ENCODE data around the gene MAL. TPM values are rescaled to one million over a fixed set of nuclear protein-coding genes. Genes with fewer than 3 reads are reported as not detected.
A peak's percentile ranks its signal among the peaks of the same experiment; 100 is the strongest.

The MAL gene
- total RNA-seq, 2 experiments from 2014 or later: 50.8 to 52.9 TPM

GRCh38 chr2:95018301-95018700 is 7.2 kb upstream of the MAL start:
- Mint-ChIP-seq H3K27ac (no peak overlapping the region), H3K27me3 (no peaks in the 10 kb centered on the region), H3K4me1 (peaks cover 28% of the 10 kb centered on the region), H3K9me3 (no peaks in the 10 kb centered on the region), H3K4me3 (no peak overlapping the region), H3K36me3 (no peaks in the 10 kb centered on the region)
- DNase-seq: no peak

GRCh38 chr2:95018861-95019550 is 6.5 kb upstream of the MAL start:
- Mint-ChIP-seq H3K9me3 (no peaks in the 10 kb centered on the region), H3K27ac (no peak overlapping the region), H3K27me3 (no peaks in the 10 kb centered on the region), H3K4me1 (peaks cover 33% of the 10 kb centered on the region), H3K36me3 (no peaks in the 10 kb centered on the region), H3K4me3 (no peak overlapping the region)
- DNase-seq: no peak

GRCh38 chr2:95019572-95019971 is 5.9 kb upstream of the MAL start:
- H3K27ac Mint-ChIP-seq: no peak overlapping the region
- peaks cover 39% of the 10 kb centered on the region for H3K4me1 Mint-ChIP-seq
- H3K9me3 Mint-ChIP-seq: no peaks in the 10 kb centered on the region
- H3K4me3 Mint-ChIP-seq: no peak overlapping the region
- peaks cover 2% of the 10 kb centered on the region for H3K36me3 Mint-ChIP-seq
- DNase-seq: no peak
- no peaks in the 10 kb centered on the region for H3K27me3 Mint-ChIP-seq

- Mint-ChIP-seq H3K27ac (no peak overlapping the region), H3K9me3 (no peaks in the 10 kb centered on the region), H3K36me3 (peaks cover 2% of the 10 kb centered on the region), H3K4me3 (no peak overlapping the region), H3K4me1 (peaks cover 34% of the 10 kb centered on the region), H3K27me3 (no peaks in the 10 kb centered on the region)
- no peak for DNase-seq
Observed at GRCh38 chr2:95020275-95021022, 5.1 kb upstream of the MAL start.

- no peak overlapping the region for H3K4me3 Mint-ChIP-seq
- H3K36me3 Mint-ChIP-seq: peaks cover 2% of the 10 kb centered on the region
- no peaks in the 10 kb centered on the region for H3K9me3 Mint-ChIP-seq
- no peak for DNase-seq
- H3K27me3 Mint-ChIP-seq: no peaks in the 10 kb centered on the region
- peaks cover 36% of the 10 kb centered on the region for H3K4me1 Mint-ChIP-seq
- no peak overlapping the region for H3K27ac Mint-ChIP-seq
Observed at GRCh38 chr2:95021023-95021416, 4.5 kb upstream of the MAL start.

- Mint-ChIP-seq H3K36me3 (peaks cover 2% of the 10 kb centered on the region), H3K4me3 (no peak overlapping the region), H3K9me3 (no peaks in the 10 kb centered on the region), H3K27ac (no peak overlapping the region), H3K4me1 (peaks cover 41% of the 10 kb centered on the region), H3K27me3 (no peaks in the 10 kb centered on the region)
- DNase-seq: no peak
Observed at GRCh38 chr2:95021847-95022246, 3.7 kb upstream of the MAL start.

GRCh38 chr2:95022309-95023221 is 2.9 kb upstream of the MAL start:
- Mint-ChIP-seq H3K9me3 (no peaks in the 10 kb centered on the region), H3K27ac (peak overlapping the region; percentile 30), H3K4me3 (peak overlapping the region; percentile 15), H3K4me1 (peaks cover 48% of the 10 kb centered on the region), H3K27me3 (no peaks in the 10 kb centered on the region), H3K36me3 (peaks cover 5% of the 10 kb centered on the region)
- peak; percentile 84 for DNase-seq

DNA sequence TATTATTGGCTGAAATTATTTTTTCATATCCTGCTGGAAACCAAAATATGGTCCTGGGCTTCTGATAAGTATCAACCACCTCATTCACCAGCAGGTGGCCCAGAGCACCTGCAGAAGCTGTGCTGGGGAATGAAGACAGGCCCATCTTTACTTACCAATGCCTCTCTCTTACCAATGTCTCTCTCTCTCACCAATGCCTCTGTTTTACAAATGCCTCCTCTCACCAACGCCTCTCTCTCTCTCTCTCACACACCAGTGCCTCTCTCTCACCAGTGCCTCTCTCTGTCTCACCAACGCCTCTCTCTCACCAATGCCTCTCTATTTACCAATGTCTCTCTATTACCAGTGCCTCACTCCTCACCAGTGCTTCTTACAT is 2.3 kb upstream of the MAL start:
- H3K27me3 Mint-ChIP-seq: no peaks in the 10 kb centered on the region
- H3K36me3 Mint-ChIP-seq: peaks cover 7% of the 10 kb centered on the region
- H3K4me1 Mint-ChIP-seq: peaks cover 51% of the 10 kb centered on the region
- no peak overlapping the region for H3K4me3 Mint-ChIP-seq
- peak overlapping the region; percentile 30 for H3K27ac Mint-ChIP-seq
- no peaks in the 10 kb centered on the region for H3K9me3 Mint-ChIP-seq
- peak; percentile 62 for DNase-seq

DNA sequence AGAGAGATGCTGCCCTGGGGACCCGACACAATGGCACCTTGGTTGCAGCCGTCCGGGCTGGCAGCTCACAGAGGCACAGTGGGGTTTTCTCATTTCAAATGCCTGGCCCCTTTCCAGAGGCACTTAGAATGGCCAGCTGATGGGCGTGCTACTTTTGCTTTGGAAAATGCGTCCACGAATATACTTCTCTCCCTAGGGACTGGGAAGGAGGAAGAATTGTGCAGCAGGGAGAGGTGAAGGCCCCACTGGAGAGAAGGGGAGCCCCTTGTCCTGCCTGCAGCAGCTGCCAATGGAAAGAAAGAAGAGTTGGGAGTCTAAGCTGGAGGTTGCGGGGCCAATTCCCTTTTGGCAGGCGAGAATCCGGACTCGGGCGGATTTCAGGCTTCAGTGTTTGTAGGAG is 1.1 kb upstream of the MAL start:
- Mint-ChIP-seq H3K4me1 (peaks cover 59% of the 10 kb centered on the region), H3K4me3 (peak overlapping the region; percentile 76), H3K27ac (peak overlapping the region; percentile 25), H3K27me3 (no peaks in the 10 kb centered on the region), H3K9me3 (no peaks in the 10 kb centered on the region), H3K36me3 (peaks cover 9% of the 10 kb centered on the region)
- no peak for DNase-seq

DNA sequence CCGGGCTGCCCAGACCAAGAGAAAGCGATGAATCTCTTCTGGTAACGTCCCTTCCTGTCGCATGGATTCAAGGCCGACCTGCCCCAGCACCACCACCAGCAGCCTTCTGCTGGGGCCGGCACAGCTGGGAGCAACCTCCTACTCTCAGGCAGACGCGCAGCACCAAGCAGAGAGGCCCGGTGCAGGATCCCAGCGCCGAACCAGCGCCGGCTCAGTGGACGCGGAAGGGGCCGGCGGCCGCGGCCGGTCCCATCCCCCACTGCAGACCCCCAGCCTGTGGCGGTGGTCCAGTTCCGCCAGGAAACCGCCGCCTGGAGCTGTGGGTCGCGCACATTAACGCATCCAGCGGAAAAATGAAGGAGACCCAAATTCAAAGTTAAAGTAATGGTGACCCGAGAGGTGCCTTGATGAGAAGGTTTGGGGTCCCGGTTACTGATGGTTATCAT is 525 bp upstream of the MAL start:
- Mint-ChIP-seq H3K27me3 (no peaks in the 10 kb centered on the region), H3K9me3 (no peaks in the 10 kb centered on the region), H3K27ac (no peak overlapping the region), H3K36me3 (peaks cover 9% of the 10 kb centered on the region), H3K4me1 (peaks cover 63% of the 10 kb centered on the region), H3K4me3 (peak overlapping the region; percentile 76)
- no peak for DNase-seq

DNA sequence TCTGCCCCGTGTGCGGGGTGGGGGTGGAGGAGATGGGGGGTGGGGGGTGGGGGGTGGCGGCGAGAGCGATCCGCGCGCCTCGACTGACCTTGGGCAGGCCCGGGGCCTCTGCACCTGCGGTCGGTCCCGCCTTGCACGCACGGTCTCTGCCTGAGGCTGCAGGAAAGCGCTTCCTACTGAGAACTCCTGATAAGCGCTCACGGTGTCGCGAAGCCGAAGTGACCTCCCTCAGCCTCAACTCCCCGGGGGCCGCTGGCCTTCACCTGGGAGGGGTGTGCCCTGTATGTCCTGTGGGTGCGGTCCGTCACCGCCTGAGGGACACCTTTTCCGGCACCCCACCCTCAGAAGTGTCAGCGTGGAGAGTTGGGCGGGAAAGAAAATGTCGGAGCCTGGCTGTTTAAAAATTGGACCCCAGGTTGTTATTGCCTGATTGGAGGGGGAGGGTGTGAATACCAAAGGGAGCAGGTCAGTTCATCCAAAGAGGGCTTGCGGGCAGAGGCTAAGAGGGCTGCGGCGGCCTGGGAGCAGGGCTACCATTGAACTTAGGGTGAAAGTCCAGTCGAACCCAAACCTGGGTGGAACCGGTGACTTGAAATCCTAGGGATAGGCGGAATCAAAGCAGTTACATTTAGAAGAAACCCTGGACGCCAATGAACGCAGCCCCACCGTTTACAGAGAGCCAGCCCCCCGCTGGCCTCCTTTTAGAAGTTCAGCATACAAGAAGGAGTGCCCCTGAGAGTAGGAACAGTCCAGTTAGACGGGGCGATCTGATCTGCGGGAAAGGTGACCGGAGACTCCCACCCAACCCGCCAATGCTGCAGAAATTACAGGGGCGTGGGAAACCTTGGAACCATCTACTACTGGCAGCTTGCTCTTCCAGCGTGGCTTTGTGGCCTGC is 1.2 kb downstream of the MAL start:
- Mint-ChIP-seq H3K27me3 (no peaks in the 10 kb centered on the region), H3K27ac (peak overlapping the region; percentile 83), H3K9me3 (no peaks in the 10 kb centered on the region), H3K4me3 (peak overlapping the region; percentile 96), H3K36me3 (peaks cover 9% of the 10 kb centered on the region), H3K4me1 (peaks cover 71% of the 10 kb centered on the region)
- DNase-seq: peak; percentile 47

GRCh38 chr2:95027369-95027720 is 1.8 kb downstream of the MAL start:
- H3K9me3 Mint-ChIP-seq: no peaks in the 10 kb centered on the region
- H3K4me1 Mint-ChIP-seq: peaks cover 67% of the 10 kb centered on the region
- H3K4me3 Mint-ChIP-seq: peak overlapping the region; percentile 96
- peaks cover 9% of the 10 kb centered on the region for H3K36me3 Mint-ChIP-seq
- H3K27ac Mint-ChIP-seq: peak overlapping the region; percentile 83
- no peak for DNase-seq
- H3K27me3 Mint-ChIP-seq: no peaks in the 10 kb centered on the region

- no peak overlapping the region for H3K27ac Mint-ChIP-seq
- no peak for DNase-seq
- H3K9me3 Mint-ChIP-seq: no peaks in the 10 kb centered on the region
- peaks cover 53% of the 10 kb centered on the region for H3K4me1 Mint-ChIP-seq
- H3K4me3 Mint-ChIP-seq: no peak overlapping the region
- H3K27me3 Mint-ChIP-seq: no peaks in the 10 kb centered on the region
- peaks cover 7% of the 10 kb centered on the region for H3K36me3 Mint-ChIP-seq
Observed at GRCh38 chr2:95029898-95030341, 4.4 kb downstream of the MAL start.

DNA sequence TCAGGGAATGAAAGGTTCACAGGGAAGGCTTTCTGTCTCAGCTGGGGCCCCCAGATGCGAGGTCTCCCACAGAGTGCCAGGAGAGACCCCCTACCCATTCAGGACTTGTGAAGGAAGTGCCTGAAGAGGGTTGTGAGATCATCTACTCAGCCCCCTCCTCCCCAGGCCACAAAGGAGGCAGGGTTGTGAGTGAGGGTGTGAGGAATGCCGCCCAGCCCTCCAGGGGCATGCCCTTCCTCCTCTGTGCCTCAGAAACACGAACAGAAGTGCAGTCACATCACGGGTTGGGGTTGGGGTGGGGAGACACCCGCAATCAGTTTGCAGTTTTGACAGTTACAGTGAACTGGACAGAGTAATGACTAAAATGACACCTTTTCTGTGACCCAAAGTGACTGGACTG is 5.0 kb downstream of the MAL start:
- no peak overlapping the region for H3K27ac Mint-ChIP-seq
- peaks cover 7% of the 10 kb centered on the region for H3K36me3 Mint-ChIP-seq
- H3K4me3 Mint-ChIP-seq: no peak overlapping the region
- H3K27me3 Mint-ChIP-seq: no peaks in the 10 kb centered on the region
- H3K9me3 Mint-ChIP-seq: no peaks in the 10 kb centered on the region
- H3K4me1 Mint-ChIP-seq: peaks cover 56% of the 10 kb centered on the region
- no peak for DNase-seq
